C4-2B (cell line): ENCODE measurements around the gene SIVA1.

ENCODE experiments used
- ZFX ChIP-seq: fragments of 450-650 bp; IDR thresholded peaks from 2 replicates; pipeline ENCODE4 v1.6.1; 2017
- TF ChIP-seq, protein P1 (sequence below): fragments of 450-650 bp; conservative IDR thresholded peaks from 2 replicates; pipeline ENCODE4 v1.5.1; 2017; ENCODE audit warnings: mild to moderate bottlenecking

DNA sequence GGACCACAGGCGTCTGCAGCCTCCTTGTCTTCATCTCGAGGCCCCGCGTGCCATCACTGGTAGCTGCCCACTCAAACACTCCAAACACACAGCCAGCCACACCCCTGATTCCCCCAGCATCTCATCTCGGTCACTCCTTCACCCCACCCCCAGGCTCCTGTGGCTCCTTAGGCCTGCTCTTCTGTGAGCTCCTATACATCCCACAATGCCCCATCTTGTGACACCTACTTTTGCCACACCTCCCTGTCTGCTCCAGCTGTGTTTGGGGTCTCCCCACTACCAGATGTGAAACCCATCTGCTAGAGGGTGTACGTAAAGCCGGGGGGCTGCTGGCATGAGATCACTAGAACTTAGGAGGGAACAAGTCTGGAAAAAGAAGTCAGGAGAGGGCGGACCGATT is 38.5 kb downstream of the SIVA1 start:
- TF ChIP-seq, protein P1, sequence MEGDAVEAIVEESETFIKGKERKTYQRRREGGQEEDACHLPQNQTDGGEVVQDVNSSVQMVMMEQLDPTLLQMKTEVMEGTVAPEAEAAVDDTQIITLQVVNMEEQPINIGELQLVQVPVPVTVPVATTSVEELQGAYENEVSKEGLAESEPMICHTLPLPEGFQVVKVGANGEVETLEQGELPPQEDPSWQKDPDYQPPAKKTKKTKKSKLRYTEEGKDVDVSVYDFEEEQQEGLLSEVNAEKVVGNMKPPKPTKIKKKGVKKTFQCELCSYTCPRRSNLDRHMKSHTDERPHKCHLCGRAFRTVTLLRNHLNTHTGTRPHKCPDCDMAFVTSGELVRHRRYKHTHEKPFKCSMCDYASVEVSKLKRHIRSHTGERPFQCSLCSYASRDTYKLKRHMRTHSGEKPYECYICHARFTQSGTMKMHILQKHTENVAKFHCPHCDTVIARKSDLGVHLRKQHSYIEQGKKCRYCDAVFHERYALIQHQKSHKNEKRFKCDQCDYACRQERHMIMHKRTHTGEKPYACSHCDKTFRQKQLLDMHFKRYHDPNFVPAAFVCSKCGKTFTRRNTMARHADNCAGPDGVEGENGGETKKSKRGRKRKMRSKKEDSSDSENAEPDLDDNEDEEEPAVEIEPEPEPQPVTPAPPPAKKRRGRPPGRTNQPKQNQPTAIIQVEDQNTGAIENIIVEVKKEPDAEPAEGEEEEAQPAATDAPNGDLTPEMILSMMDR, result no peak
- TF ChIP-seq ZFX, result no peak
